HepG2 (cell line): ENCODE data around the gene MSI2. TPM values are rescaled to one million over a fixed set of nuclear protein-coding genes. Genes with fewer than 3 reads are reported as not detected.
A peak's percentile ranks its signal among the peaks of the same experiment; 100 is the strongest.

Experiments used
- ATAC-seq: fragments of 200-7000 bp; cut with Tn5 transposase; 3 replicates; pipeline ENCODE4 v1.9.1; 2020; ENCODE audit warnings: mild to moderate bottlenecking, moderate library complexity
- BruUV-seq: library from RNA; stranded (reverse); fragments of 400-500 nt; replicated peaks from 2 replicates; lab custom pipeline; 2021; lab: Mats Ljungman, UMichigan
- CTCF ChIA-PET: fragments of 300-600 bp; formaldehyde crosslinking; extraction: SDS; loops from one replicate; lab custom pipeline; 2021; ENCODE audit warnings: low total read pairs, inconsistent platforms, low intra/inter-chr PET ratio; lab: Yijun Ruan, JAX
- POLR2A ChIA-PET: fragments of 350-600 bp; sonication (Branson Sonifier 250); formaldehyde crosslinking; loops from one replicate; lab custom pipeline; 2020; ENCODE audit warnings: antibody characterized with exemption, inconsistent platforms; lab: Yijun Ruan, JAX
- DNase-seq: peaks from one replicate; pipeline ENCODE4 v3.0.0-alpha.2; 2015; ENCODE audit warnings: low spot score
- FAIRE-seq: peaks from 3 replicates; lab custom pipeline; 2011; peaks lifted over from hg19 to GRCh38; lab: Jason Lieb, UNC
- H2AFZ ChIP-seq: one replicate; pipeline ENCODE4 v1.6.1; 2011; ENCODE audit warnings: low read length, inconsistent platforms
- H3K27ac ChIP-seq: fragments of 300-600 bp; 3 replicates; pipeline ENCODE4 v1.8.0; 2011; ENCODE audit warnings: mixed run types, mild to moderate bottlenecking, mixed read lengths, low read length, inconsistent platforms; ENCODE audit not compliant: insufficient read depth; ENCODE audit errors: extremely low read length
- H3K27me3 ChIP-seq, 2 experiments: fragments of 200-600 bp in 1 of 2; 2 replicates in 1 of 2; 3 replicates in 1 of 2; pipeline versions ENCODE4 v1.6.0 to v1.8.0; 2011; ENCODE audit warnings: low read length in 2 of 2, mild to moderate bottlenecking in 2 of 2, moderate library complexity in 2 of 2, inconsistent platforms in 1 of 2; ENCODE audit not compliant: insufficient read depth in 2 of 2, control insufficient read depth in 1 of 2
- H3K36me3 ChIP-seq, 2 experiments: fragments of 200-600 bp in 1 of 2; replicated peaks in 1 of 2; 2 replicates in 1 of 2; 3 replicates in 1 of 2; pipeline versions ENCODE4 v1.5.1 to v1.8.0; 2011; ENCODE audit warnings: low read length in 2 of 2, inconsistent platforms in 1 of 2; ENCODE audit not compliant: insufficient read depth in 2 of 2, control insufficient read depth in 1 of 2
- H3K4me1 ChIP-seq: 2 replicates; pipeline ENCODE4 v1.5.1; 2012; ENCODE audit warnings: low read length, inconsistent platforms; ENCODE audit not compliant: insufficient read depth
- H3K4me2 ChIP-seq: 2 replicates; pipeline ENCODE4 v1.6.0; 2011; ENCODE audit warnings: low read depth, low read length, inconsistent platforms
- H3K4me3 ChIP-seq, 3 experiments: fragments of 200-600 bp in 1 of 3; sonication (generic), shearing (Covaris generic) in 1 of 3; replicated peaks in 1 of 3; 2 replicates each; pipeline ENCODE4 v1.5.1; 2011 to 2016; ENCODE audit warnings: low read length in 3 of 3, inconsistent platforms in 2 of 3, low read depth in 2 of 3, mild to moderate bottlenecking in 2 of 3, control low read depth in 1 of 3, mixed read lengths in 1 of 3; ENCODE audit not compliant: insufficient read depth in 1 of 3
- H3K79me2 ChIP-seq: one replicate; pipeline ENCODE4 v1.6.1; 2011; ENCODE audit warnings: low read length, inconsistent platforms; ENCODE audit not compliant: insufficient read depth
- H3K9ac ChIP-seq: 2 replicates; pipeline ENCODE4 v1.6.0; 2011; ENCODE audit warnings: mild to moderate bottlenecking, low read depth, low read length, inconsistent platforms; ENCODE audit not compliant: insufficient read depth
- H3K9me3 ChIP-seq: 2 replicates; pipeline ENCODE4 v1.5.1; 2012; ENCODE audit warnings: mild to moderate bottlenecking, low read length
- H4K20me1 ChIP-seq: 2 replicates; pipeline ENCODE4 v1.6.0; 2011; ENCODE audit warnings: inconsistent platforms, mild to moderate bottlenecking, low read length, moderate library complexity; ENCODE audit not compliant: insufficient read depth
- ARID3A ChIP-seq: IDR thresholded peaks from 2 replicates; pipeline ENCODE4 v1.6.1; 2012; ENCODE audit warnings: low read depth, low read length, improper control_type of control experiment
- CREBL2 ChIP-seq: sonication (generic); formaldehyde crosslinking; IDR thresholded peaks from 2 replicates; pipeline ENCODE4 v1.8.1; 2023; ENCODE audit warnings: missing genetic modification reagents, mild to moderate bottlenecking, borderline replicate concordance
- HNRNPK ChIP-seq: fragments of 200-400 bp; formaldehyde crosslinking; IDR thresholded peaks from 2 replicates; pipeline ENCODE4 v1.6.1; 2018; ENCODE audit warnings: low read length, low read depth, moderate library complexity, mild to moderate bottlenecking; ENCODE audit not compliant: poor library complexity, severe bottlenecking
- MAFK ChIP-seq, 2 experiments: IDR thresholded peaks in 1 of 2; conservative IDR thresholded peaks in 1 of 2; 2 replicates each; pipeline ENCODE4 v1.6.1; 2011; ENCODE audit warnings: improper control_type of control experiment in 2 of 2, low read length in 2 of 2
- NFKB2 ChIP-seq: sonication (generic); formaldehyde crosslinking; IDR thresholded peaks from 2 replicates; pipeline ENCODE4 v1.4.0; 2020; ENCODE audit warnings: missing genetic modification reagents, borderline replicate concordance
- NFRKB ChIP-seq: fragments of 450-650 bp; IDR thresholded peaks from 2 replicates; pipeline ENCODE4 v1.6.1; 2017
- RBM22 ChIP-seq: fragments of 200-400 bp; formaldehyde crosslinking; optimal IDR thresholded peaks from 2 replicates; pipeline ENCODE3; 2017; ENCODE audit warnings: mild to moderate bottlenecking, low read length, moderate library complexity
- TBL1XR1 ChIP-seq: fragments of 150-350 bp; IDR thresholded peaks from 2 replicates; pipeline ENCODE4 v1.6.1; 2014; ENCODE audit warnings: borderline replicate concordance, low read length; ENCODE audit not compliant: partially characterized antibody
- ZFYVE20 ChIP-seq: sonication (generic); formaldehyde crosslinking; IDR thresholded peaks from 2 replicates; pipeline ENCODE4 v1.8.0; 2023; ENCODE audit warnings: low read depth, mild to moderate bottlenecking, moderate library complexity, missing genetic modification reagents, borderline replicate concordance
- ZNF17 ChIP-seq: sonication (generic); formaldehyde crosslinking; IDR thresholded peaks from 2 replicates; pipeline ENCODE4 v1.5.0; 2020; ENCODE audit warnings: mild to moderate bottlenecking, missing genetic modification reagents
- ZNF205 ChIP-seq: IDR thresholded peaks from 2 replicates; pipeline ENCODE4 v1.6.1; 2018; ENCODE audit warnings: missing biosample characterization, missing genetic modification reagents
- ZNF280B ChIP-seq: sonication (generic); formaldehyde crosslinking; IDR thresholded peaks from 2 replicates; pipeline ENCODE4 v1.5.0; 2020; ENCODE audit warnings: missing genetic modification reagents, mild to moderate bottlenecking, borderline replicate concordance
- ZNF572 ChIP-seq: sonication (generic); formaldehyde crosslinking; IDR thresholded peaks from 2 replicates; pipeline ENCODE4 v1.5.1; 2020; ENCODE audit warnings: mild to moderate bottlenecking, missing genetic modification reagents
- WGBS: methylation state at CpG from one replicate; pipeline ENCODE4 v1.1.6; 2017; ENCODE audit warnings: low lambda C conversion rate; 5-methylcytosine and 5-hydroxymethylcytosine counted together
- in situ Hi-C: cut with HindIII; loops from 2 replicates; pipeline ENCODE4 v1.10.0; 2017; ENCODE audit warnings: low pct_unique_long_range_greater_than_20kb; ENCODE audit not compliant: extremely low pct_ligation_motif_present
- intact Hi-C: fragments of 100-400 bp; cut with micrococcal nuclease; formaldehyde crosslinking; loops from one replicate; pipeline ENCODE4 v1.10.0; 2022; ENCODE audit not compliant: unreplicated experiment
- polyA plus RNA-seq, 8 experiments: library from polyadenylated mRNA; depleted of rRNA in 3 of 8; stranded (reverse) in 7 of 8; unstranded in 1 of 8; fragments of >200 nt; fragmentation: Illumina TruSeq in 4 of 8; extraction: Trizol in 4 of 8; gene quantifications; 2 replicates each; pipeline versions ENCODE4 v1.2.1 to v1.2.3, GENCODE V29; 2011 to 2016; ENCODE audit warnings: low read depth in 4 of 8, missing spikeins in 1 of 8, mixed read lengths in 1 of 8; ENCODE audit not compliant: insufficient read depth in 1 of 8
- total RNA-seq, 5 experiments: library from RNA; depleted of rRNA; stranded (reverse); fragments of >200 nt; fragmentation: Illumina TruSeq; extraction: Trizol; gene quantifications; 2 replicates each; pipeline ENCODE4 v1.2.3, GENCODE V29; 2016; ENCODE audit warnings: low read depth in 1 of 5

The MSI2 gene
- total and polyA plus RNA-seq, 2 of the 13 experiments (the other 11 are each of a cell fraction or from before 2014, with no cell fraction given), result 77.5 to 78.4 TPM

- no peak overlapping the region for H3K4me2 ChIP-seq
- 100% methylated on average over 3 of the region's 5 CpGs for WGBS
- no peaks in the 10 kb centered on the region for H3K27me3 ChIP-seq
- intact Hi-C loops, result no loop called here
- no peaks in the 10 kb centered on the region for H3K9me3 ChIP-seq
- H4K20me1 ChIP-seq, result peaks cover 3% of the 10 kb centered on the region; the same call in 1 of the 2 replicates
- ChIA-PET POLR2A (no interaction called here), CTCF (no interaction called here)
- H3K36me3 ChIP-seq, result peaks cover 53 to 80% of the 10 kb centered on the region in 2 experiments
- no peak overlapping the region for H3K4me3 ChIP-seq
- BruUV-seq, result TSS peak; percentile 14
- ATAC-seq (no peak), DNase-seq (no peak), FAIRE-seq (no peak)
- in situ Hi-C loops, result no loop called here
- no peak overlapping the region for H3K9ac ChIP-seq
- H3K79me2 ChIP-seq, result no peaks in the 10 kb centered on the region
- H3K4me1 ChIP-seq, result peaks cover 1% of the 10 kb centered on the region
- H2AFZ ChIP-seq, result no peak overlapping the region
- no peak for TF ChIP-seq HNRNPK
- TF ChIP-seq RBM22, result peak; percentile 75
- H3K27ac ChIP-seq, result no peak overlapping the region
Observed at GRCh38 chr17:57632294-57632693, 376.0 kb downstream of the MSI2 start.

- Histone ChIP-seq H3K27me3 (no peaks in the 10 kb centered on the region), H4K20me1 (peaks cover 6% of the 10 kb centered on the region; the same call in 1 of the 2 replicates), H3K4me1 (no peaks in the 10 kb centered on the region), H3K9ac (no peak overlapping the region), H3K4me2 (no peak overlapping the region), H3K36me3 (peaks cover 53 to 81% of the 10 kb centered on the region in 2 experiments), H3K27ac (no peak overlapping the region), H3K9me3 (no peaks in the 10 kb centered on the region), H3K4me3 (no peak overlapping the region), H2AFZ (no peak overlapping the region), H3K79me2 (no peaks in the 10 kb centered on the region)
- ChIA-PET POLR2A (no interaction called here), CTCF (no interaction called here)
- intact Hi-C loops (no loop called here), in situ Hi-C loops (no loop called here)
- ATAC-seq (no peak; the same call in 2 of the 3 replicates), DNase-seq (no peak), FAIRE-seq (no peak)
- 95% methylated on average over 14 of the region's 14 CpGs for WGBS
- no TSS peak for BruUV-seq
- TF ChIP-seq NFKB2 (CRISPR knock-in tag) (no peak), ZFYVE20 (no peak), ZNF572 (no peak), ZNF205 (CRISPR knock-in tag) (no peak), NFRKB (no peak), ARID3A (no peak), ZNF17 (CRISPR knock-in tag) (no peak), MAFK (conservative IDR thresholded peaks at IDR 0.05 in 1 of 2, IDR thresholded peaks at IDR 0.05 in 1 of 2; ENCODE audit: low read length in 2 of 2) (no peak), TBL1XR1 (no peak), ZNF280B (CRISPR knock-in tag) (no peak), CREBL2 (no peak)
Observed at GRCh38 chr17:57633236-57633635, 376.9 kb downstream of the MSI2 start.
